IPS-NIHi7 (cell line): ENCODE measurements around the gene GPR83.
"Not testable (repeated sequence)": the region's sequence is repeated elsewhere in the genome, so short reads cannot be mapped to it uniquely, and the experiment has no call there.

ENCODE experiments used
- DNase-seq: peaks from one replicate; pipeline ENCODE4 v3.0.0; 2012; ENCODE audit warnings: mixed read lengths; ENCODE audit errors: extremely low spot score

Gene GPR83

GRCh38 chr11:94400839-94401772, at the start of gene GPR83:
Gene GPR83 (minus strand): TSS chr11:94401419. CDS start chr11:94401247, 172 bp downstream.
- peak; percentile 73 for DNase-seq

GRCh38 chr11:94450048-94450447, 48.8 kb upstream of the GPR83 start:
- DNase-seq = no peak

- no peak for DNase-seq
Measured at GRCh38 chr11:94449437-94449836, 48.2 kb upstream of the GPR83 start.

DNA sequence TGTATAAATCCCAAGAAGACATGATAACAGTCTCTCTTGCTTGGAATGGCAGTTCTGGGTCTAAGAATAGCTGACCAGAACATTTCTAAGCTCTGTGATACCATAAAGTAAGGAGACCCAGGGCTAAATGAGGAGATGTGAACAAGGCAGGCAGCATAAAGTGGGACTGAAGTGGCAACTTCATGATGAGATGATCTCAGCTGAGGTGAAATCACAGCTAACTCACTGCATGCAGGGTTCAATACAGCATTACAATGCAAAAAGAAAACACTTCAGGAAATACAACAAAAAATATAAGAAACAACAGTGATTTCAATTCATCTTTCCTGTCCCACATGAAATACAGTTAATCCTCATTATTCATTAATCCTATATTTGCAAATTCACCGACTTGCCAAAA, 47.8 kb upstream of the GPR83 start:
- no peak for DNase-seq

GRCh38 chr11:94447149-94447548, 45.9 kb upstream of the GPR83 start:
- DNase-seq = no peak

- no peak for DNase-seq
Measured at GRCh38 chr11:94445641-94446040, 44.4 kb upstream of the GPR83 start.

- DNase-seq = no peak
Measured at GRCh38 chr11:94433049-94433448, 31.8 kb upstream of the GPR83 start.

- no peak for DNase-seq
Measured at GRCh38 chr11:94424662-94425061, 23.4 kb upstream of the GPR83 start.

GRCh38 chr11:94424011-94424410, 22.8 kb upstream of the GPR83 start:
- DNase-seq = no peak

- DNase-seq = no peak
Measured at GRCh38 chr11:94423507-94423906, 22.3 kb upstream of the GPR83 start.

GRCh38 chr11:94418123-94418765, 17.0 kb upstream of the GPR83 start:
- no peak for DNase-seq

GRCh38 chr11:94417386-94417987, 16.3 kb upstream of the GPR83 start:
- DNase-seq = no peak

DNA sequence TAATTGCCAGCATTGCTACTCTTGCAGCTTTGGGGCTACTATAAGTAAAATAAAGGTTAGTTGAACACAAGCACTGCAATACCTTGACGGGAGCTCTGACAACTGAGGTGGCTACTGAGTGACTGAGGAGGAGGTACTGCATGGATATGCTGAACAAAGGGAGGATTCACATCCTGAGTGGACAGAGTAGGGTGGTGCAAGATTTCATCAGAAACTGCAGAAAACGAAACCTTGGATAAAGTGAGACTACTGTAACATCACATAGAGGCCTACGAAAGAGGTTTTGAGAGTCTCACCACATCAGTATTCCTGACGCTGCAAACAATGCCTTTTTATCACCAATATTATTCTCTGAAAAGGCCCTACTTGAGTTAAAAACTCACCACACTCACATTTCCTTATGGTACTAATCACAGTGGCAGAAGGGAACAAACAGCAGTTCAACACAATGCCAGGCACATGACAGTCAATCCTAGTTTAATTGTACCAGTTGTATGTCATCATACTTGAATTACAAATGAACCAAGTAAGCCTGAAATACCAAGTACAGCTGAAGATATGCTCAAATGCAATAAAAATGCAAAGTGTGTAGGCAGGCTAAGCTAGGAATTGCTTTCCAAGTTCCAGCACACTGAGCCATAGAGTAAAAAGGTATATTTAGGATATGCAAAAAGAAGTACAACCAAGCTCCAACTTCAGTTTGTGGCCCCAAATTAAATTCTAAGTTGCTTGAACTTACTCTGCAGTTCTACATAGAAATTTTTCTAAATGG, 4.0 kb upstream of the GPR83 start:
- DNase-seq = no peak

GRCh38 chr11:94402355-94402754, 1.1 kb upstream of the GPR83 start:
- DNase-seq = no peak

DNA sequence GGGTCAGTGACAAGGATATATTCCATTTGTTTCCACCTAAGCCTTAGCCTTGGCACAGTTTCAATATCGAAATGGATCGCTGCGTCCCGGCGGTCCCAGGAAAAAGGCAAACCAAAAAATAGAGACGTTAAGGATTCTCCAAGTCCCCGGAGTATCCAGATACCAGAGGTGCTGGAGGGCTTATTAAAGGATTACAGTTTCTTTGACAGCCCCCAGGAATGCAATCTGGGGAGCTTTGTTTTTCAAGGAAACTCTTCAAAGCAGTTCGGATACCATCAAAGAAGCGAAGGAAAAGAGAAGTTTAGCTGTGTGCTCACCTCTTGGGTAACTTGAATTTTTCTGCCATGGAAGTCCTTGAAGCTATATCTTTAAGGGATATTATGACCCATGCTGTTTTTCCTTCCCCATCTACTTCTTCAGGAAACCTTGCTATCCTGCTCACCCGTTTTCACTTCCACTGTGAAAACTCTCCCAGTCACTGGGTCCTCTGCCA, 600 bp upstream of the GPR83 start:
- no peak for DNase-seq

DNA sequence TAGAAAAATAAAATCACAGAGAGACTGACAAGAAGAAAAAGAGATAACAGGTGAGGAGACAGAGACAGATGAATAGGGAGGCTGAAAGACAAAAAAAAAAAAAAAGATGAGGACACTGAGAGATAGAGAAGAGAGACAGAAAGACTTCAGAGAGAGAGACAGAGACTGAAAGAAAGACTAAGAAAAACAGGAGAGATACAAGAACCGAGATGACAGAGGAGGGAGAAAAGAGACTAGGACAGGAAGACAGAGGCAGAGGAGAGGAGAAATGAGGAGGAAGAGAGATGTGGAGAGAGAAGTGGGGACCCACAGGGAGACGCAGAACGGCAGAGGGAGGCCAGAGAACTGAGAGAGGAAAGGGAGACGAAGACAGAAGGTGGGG, 771 bp downstream of the GPR83 start:
- DNase-seq = no peak

DNA sequence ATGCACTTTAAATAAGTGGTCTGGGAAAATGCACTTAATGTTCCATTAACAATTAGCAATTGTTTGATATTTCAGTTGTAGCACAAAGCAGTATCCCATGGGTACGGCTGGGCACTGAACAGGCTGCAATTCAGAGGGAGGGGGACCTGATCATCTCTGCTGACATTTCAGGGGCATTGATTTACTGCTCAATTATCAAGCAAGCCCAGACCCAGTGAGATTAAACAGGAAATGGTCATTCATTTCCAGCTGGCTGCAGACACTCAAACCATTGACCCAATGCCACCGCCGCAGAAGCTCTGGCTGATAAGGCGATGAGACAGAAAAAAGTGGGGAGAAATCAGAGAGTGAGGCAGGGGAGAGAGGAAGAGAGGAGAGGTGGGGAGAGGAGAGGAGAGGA, 1.2 kb downstream of the GPR83 start:
- DNase-seq = no peak

DNA sequence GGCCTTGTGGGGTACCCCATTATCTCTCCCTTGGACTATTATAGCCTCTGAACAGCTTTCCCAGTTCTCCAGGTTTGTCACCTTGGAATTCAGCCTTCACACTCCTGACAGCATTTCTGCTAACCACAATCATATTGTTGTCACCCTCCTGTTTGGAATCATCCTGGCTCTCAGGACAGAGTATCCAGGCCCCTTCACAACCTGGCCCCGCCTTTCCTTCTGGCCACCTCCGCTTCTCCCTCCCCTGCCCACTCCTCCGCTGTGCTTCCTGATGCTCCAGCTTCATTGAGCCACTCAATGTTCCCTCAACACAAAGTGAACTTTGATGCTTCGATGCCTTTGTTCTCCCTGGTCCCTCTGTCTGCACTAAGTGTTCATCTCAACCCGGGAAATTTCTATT, 3.1 kb downstream of the GPR83 start:
- no peak for DNase-seq

DNA sequence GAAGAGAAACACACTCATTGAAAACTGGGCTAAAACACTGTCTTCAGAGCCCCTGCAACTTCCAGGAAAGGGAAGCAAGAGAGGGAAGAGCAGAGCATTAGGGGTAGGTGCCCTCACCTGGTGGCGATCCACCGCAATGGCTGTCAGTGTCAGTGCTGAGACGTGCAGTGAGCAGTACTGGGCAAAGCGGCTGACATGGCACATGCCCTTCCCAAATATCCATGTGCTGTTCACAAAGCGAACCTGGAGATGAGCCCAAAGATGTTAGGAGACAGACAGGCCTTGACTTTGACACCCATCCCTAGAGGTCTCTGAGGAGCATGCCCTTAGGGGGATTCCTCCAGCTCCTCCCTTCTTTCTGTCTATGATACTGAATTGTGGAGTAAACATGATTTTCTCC, 4.9 kb downstream of the GPR83 start:
- no peak for DNase-seq

- not testable (repeated sequence) for DNase-seq
Measured at GRCh38 chr11:94391937-94392336, 9.3 kb downstream of the GPR83 start.

DNA sequence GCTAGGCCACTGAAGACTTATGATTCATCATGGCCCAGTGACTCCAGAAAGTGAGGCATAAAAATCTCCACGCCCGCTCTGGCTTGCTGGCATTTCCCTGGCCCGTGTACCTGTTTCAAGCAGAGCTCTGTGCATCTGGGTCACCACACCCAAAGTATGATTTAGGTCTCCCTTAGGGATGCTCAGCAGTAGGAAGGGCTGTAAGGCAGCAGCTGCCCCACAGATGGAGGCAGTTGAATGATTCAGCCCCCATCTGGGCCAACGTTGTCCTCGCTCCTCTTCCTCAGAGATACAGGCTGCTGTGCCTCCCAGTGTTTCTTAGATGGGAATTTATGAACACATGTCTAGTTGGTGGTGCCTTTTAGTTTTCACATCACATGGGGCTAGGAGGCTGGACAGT, 21.6 kb downstream of the GPR83 start:
- DNase-seq = no peak

DNA sequence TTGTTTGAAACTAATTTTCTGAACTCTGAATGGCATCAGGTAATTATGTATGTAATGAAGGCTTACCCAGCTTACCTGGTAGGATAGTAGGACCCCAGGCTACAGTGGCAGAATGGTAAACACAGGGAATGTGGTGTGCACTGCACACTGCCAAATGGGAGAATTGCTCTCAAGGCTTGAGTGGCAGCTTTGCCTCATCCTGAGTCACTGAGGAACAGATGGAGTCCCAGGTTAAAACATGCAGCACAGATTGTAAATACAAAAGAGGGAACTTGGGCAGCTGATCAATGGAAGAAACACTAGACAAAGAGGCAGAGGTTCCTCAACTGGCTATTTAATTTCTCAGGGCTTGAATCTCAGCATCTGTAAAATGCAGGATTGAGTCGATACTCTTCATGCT, 24.4 kb downstream of the GPR83 start:
- no peak for DNase-seq
